ENCODE measurements around the gene TOPBP1. TPM values are rescaled to one million over a fixed set of nuclear protein-coding genes. Genes with fewer than 3 reads are reported as not detected.

TOPBP1 gene
- total RNA-seq, 1 donor: 51.4 TPM

- no peak for TF ChIP-seq CTCF (IDR thresholded peaks at IDR 0.05; ENCODE audit: insufficient read depth, low read depth, low read length)
- no peak overlapping the region for H3K4me3 ChIP-seq (ENCODE audit: low read depth, low read length)
- DNase-seq (ENCODE audit: low read depth): no peak
These were observed 51.7 kb downstream of the TOPBP1 start for GRCh38 chr3:133610031-133610430.

GRCh38 chr3:133608388-133608787 is 53.4 kb downstream of the TOPBP1 start:
- no peak for TF ChIP-seq CTCF (IDR thresholded peaks at IDR 0.05; ENCODE audit: insufficient read depth, low read depth, low read length)
- DNase-seq (ENCODE audit: low read depth): no peak

GRCh38 chr3:133607816-133608215 is 53.9 kb downstream of the TOPBP1 start:
- H3K4me3 ChIP-seq (ENCODE audit: low read depth, low read length): no peak overlapping the region
- DNase-seq (ENCODE audit: low read depth): no peak
- no peak for TF ChIP-seq CTCF (IDR thresholded peaks at IDR 0.05; ENCODE audit: insufficient read depth, low read depth, low read length)

More at GRCh38 chr3:133608388-133608787, 53.4 kb downstream of the TOPBP1 start:
- no peak overlapping the region for H3K4me3 ChIP-seq (ENCODE audit: low read depth, low read length)

- H3K4me3 ChIP-seq (ENCODE audit: low read depth, low read length): no peak overlapping the region
- DNase-seq (ENCODE audit: low read depth): no peak
- TF ChIP-seq CTCF (IDR thresholded peaks at IDR 0.05; ENCODE audit: insufficient read depth, low read depth, low read length): no peak
These were observed 54.8 kb downstream of the TOPBP1 start for GRCh38 chr3:133606902-133607301.

- H3K4me3 ChIP-seq (ENCODE audit: low read depth, low read length): no peak overlapping the region
- no peak for DNase-seq (ENCODE audit: low read depth)
- no peak for TF ChIP-seq CTCF (IDR thresholded peaks at IDR 0.05; ENCODE audit: insufficient read depth, low read depth, low read length)
These were observed 55.4 kb downstream of the TOPBP1 start for GRCh38 chr3:133606342-133606741.

- DNase-seq (ENCODE audit: low read depth): no peak
- no peak overlapping the region for H3K4me3 ChIP-seq (ENCODE audit: low read depth, low read length)
- no peak for TF ChIP-seq CTCF (IDR thresholded peaks at IDR 0.05; ENCODE audit: insufficient read depth, low read depth, low read length)
These were observed 61.1 kb downstream of the TOPBP1 start for GRCh38 chr3:133600572-133601081.

GRCh38 chr3:133599280-133599679 is 62.5 kb downstream of the TOPBP1 start:
- no peak overlapping the region for H3K4me3 ChIP-seq (ENCODE audit: low read depth, low read length)
- DNase-seq (ENCODE audit: low read depth): no peak
- no peak for TF ChIP-seq CTCF (IDR thresholded peaks at IDR 0.05; ENCODE audit: insufficient read depth, low read depth, low read length)

Data from fibroblast of villous mesenchyme (primary cell).